SH-SY5Y (cell line): Measurements from ENCODE around the gene CAAP1.

ENCODE experiments used
- GATA2 ChIP-seq: IDR thresholded peaks from 2 replicates; pipeline ENCODE4 v1.6.1; 2011; ENCODE audit warnings: mild to moderate bottlenecking, low read depth, low read length
- GATA3 ChIP-seq: IDR thresholded peaks from 2 replicates; pipeline ENCODE4 v1.6.1; 2011; ENCODE audit warnings: low read depth, mild to moderate bottlenecking, low read length, moderate library complexity

GRCh38 chr9:26863074-26863473 lies 29.5 kb downstream of the CAAP1 start:
- TF ChIP-seq GATA3, result no peak
- no peak for TF ChIP-seq GATA2
